Trophoblast cell (in vitro differentiated cells and primary cell): ENCODE measurements around the gene AOPEP.

Source experiments
- DNase-seq, 2 donors: peaks; one replicate each; pipeline ENCODE4 v3.0.0-alpha.2; 2016
- H2AFZ ChIP-seq: 2 replicates; pipeline ENCODE4 v1.6.1; 2013; ENCODE audit warnings: low read length, moderate library complexity, mild to moderate bottlenecking; ENCODE audit not compliant: insufficient read depth, poor library complexity
- H2AK5ac ChIP-seq: 2 replicates; pipeline ENCODE4 v1.6.1; 2013; ENCODE audit warnings: mild to moderate bottlenecking, low read length
- H2BK120ac ChIP-seq: 2 replicates; pipeline ENCODE4 v1.6.1; 2013; ENCODE audit warnings: low read length, mild to moderate bottlenecking, moderate library complexity; ENCODE audit not compliant: insufficient read depth, poor library complexity
- H2BK12ac ChIP-seq: 2 replicates; pipeline ENCODE4 v1.6.1; 2013; ENCODE audit warnings: mild to moderate bottlenecking, low read length, moderate library complexity
- H2BK5ac ChIP-seq: 2 replicates; pipeline ENCODE4 v1.6.1; 2013; ENCODE audit warnings: low read length, low read depth, moderate library complexity, mild to moderate bottlenecking; ENCODE audit not compliant: poor library complexity
- H3K14ac ChIP-seq: 2 replicates; pipeline ENCODE4 v1.6.1; 2013; ENCODE audit warnings: mild to moderate bottlenecking, low read length
- H3K18ac ChIP-seq: 2 replicates; pipeline ENCODE4 v1.6.1; 2013; ENCODE audit warnings: mild to moderate bottlenecking, low read length
- H3K23ac ChIP-seq: 2 replicates; pipeline ENCODE4 v1.6.1; 2013; ENCODE audit warnings: low read length
- H3K27ac ChIP-seq: 2 replicates; pipeline ENCODE4 v1.5.1; 2013; ENCODE audit warnings: low read depth, mild to moderate bottlenecking, inconsistent platforms, low read length, moderate library complexity
- H3K27me3 ChIP-seq: 2 replicates; pipeline ENCODE4 v1.6.1; 2013; ENCODE audit warnings: inconsistent platforms, mild to moderate bottlenecking, low read length, moderate library complexity; ENCODE audit not compliant: insufficient read depth
- H3K36me3 ChIP-seq, 2 experiments: 1 replicate in 1 of 2; 2 replicates in 1 of 2; pipeline ENCODE4 v1.6.1; 2013; ENCODE audit warnings: low read length in 2 of 2, mild to moderate bottlenecking in 2 of 2, moderate library complexity in 1 of 2; ENCODE audit not compliant: insufficient read depth in 2 of 2, control insufficient read depth in 1 of 2
- H3K4ac ChIP-seq: 2 replicates; pipeline ENCODE4 v1.6.1; 2013; ENCODE audit warnings: low read depth, mild to moderate bottlenecking, low read length, moderate library complexity
- H3K4me1 ChIP-seq, 2 experiments: 1 replicate in 1 of 2; 2 replicates in 1 of 2; pipeline ENCODE4 v1.6.1; 2013; ENCODE audit warnings: low read length in 2 of 2, mild to moderate bottlenecking in 2 of 2, moderate library complexity in 1 of 2; ENCODE audit not compliant: insufficient read depth in 2 of 2, control insufficient read depth in 1 of 2
- H3K4me2 ChIP-seq: 2 replicates; pipeline ENCODE4 v1.6.1; 2013; ENCODE audit warnings: inconsistent platforms, mild to moderate bottlenecking, low read length, moderate library complexity
- H3K4me3 ChIP-seq: 2 replicates; pipeline ENCODE4 v1.5.1; 2013; ENCODE audit warnings: mild to moderate bottlenecking, low read depth, low read length, inconsistent platforms
- H3K79me1 ChIP-seq: one replicate; pipeline ENCODE4 v1.6.1; 2013; ENCODE audit warnings: low read length
- H3K79me2 ChIP-seq: 2 replicates; pipeline ENCODE4 v1.6.1; 2013; ENCODE audit warnings: low read length, mild to moderate bottlenecking; ENCODE audit not compliant: control insufficient read depth, insufficient read depth, poor library complexity
- H3K9ac ChIP-seq: 2 replicates; pipeline ENCODE4 v1.6.1; 2013; ENCODE audit warnings: mild to moderate bottlenecking, low read length
- H3K9me3 ChIP-seq: 2 replicates; pipeline ENCODE4 v1.6.1; 2013; ENCODE audit warnings: low read depth, mild to moderate bottlenecking, control low read depth, inconsistent platforms, low read length; ENCODE audit not compliant: insufficient read depth
- H4K12ac ChIP-seq: 2 replicates; pipeline ENCODE4 v1.6.1; 2013; ENCODE audit warnings: low read depth, mild to moderate bottlenecking, low read length, moderate library complexity
- H4K8ac ChIP-seq: 2 replicates; pipeline ENCODE4 v1.6.1; 2013; ENCODE audit warnings: low read depth, mild to moderate bottlenecking, low read length, moderate library complexity
- H4K91ac ChIP-seq: one replicate; pipeline ENCODE4 v1.6.1; 2013; ENCODE audit warnings: low read depth, mild to moderate bottlenecking, low read length, moderate library complexity
- WGBS: extraction: QIAGEN DNeasy Blood & Tissue Kit; methylation state at CpG from one replicate; pipeline ENCODE4 v1.1.7; 2013; ENCODE audit warnings: missing lambda C conversion rate; ENCODE audit not compliant: insufficient read length, insufficient coverage; ENCODE audit errors: extremely low coverage; 5-methylcytosine and 5-hydroxymethylcytosine counted together

The AOPEP gene

DNA sequence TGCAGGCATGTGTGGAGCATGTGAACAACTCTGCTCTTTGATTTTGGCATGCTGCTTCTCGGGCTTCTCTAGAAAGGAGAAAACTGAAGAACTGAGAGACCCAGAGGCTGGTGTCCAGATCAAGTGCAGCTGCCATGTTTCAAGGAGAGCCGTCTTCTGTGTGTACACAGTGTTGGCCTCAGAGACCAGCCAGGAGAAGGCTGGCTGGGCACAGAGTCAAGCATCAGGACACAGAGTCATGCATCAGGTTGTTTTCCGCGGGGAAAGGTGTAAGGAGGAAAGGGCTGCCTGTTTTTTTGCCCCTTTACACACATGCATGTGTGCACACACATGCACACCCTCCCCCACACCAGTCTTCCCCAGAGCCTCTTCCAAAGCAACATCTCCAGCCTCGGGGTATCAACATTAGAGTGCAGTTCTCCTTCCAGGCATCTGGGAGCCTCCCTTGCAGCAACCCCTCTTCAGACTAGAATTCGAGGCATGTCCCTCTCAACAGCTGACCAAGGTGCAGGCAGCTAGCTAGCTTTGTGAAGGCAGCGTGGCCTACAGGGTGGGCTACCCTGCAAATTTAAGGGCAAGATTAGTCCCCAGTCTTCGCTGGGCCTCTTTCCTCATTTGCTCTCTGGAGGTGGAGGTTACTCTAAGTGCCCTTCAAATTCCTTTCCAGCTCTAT lies 180.9 kb downstream of the AOPEP start:
- Histone ChIP-seq H2AK5ac (peak overlapping the region; percentile 11), H4K91ac (peak overlapping the region; percentile 37), H3K79me2 (no peaks in the 10 kb centered on the region), H3K36me3 (no peaks in the 10 kb centered on the region), H3K27ac (no peak overlapping the region), H3K4me1 (peaks cover 17 to 33% of the 10 kb centered on the region in 2 experiments), H3K18ac (no peak overlapping the region), H2BK120ac (no peak overlapping the region), H2AFZ (no peak overlapping the region), H3K4me2 (no peak overlapping the region), H3K27me3 (no peaks in the 10 kb centered on the region), H4K8ac (no peak overlapping the region), H3K4me3 (no peak overlapping the region), H3K9me3 (no peaks in the 10 kb centered on the region), H3K4ac (no peak overlapping the region), H4K12ac (no peak overlapping the region), H3K14ac (peak overlapping the region; percentile 12), H3K23ac (no peak overlapping the region), H2BK12ac (peak overlapping the region; percentile 55), H2BK5ac (no peak overlapping the region), H3K79me1 (peaks cover 14% of the 10 kb centered on the region), H3K9ac (no peak overlapping the region)
- no peak for DNase-seq
- no CpG with 5 or more reads among the region's 8 CpGs for WGBS

DNA sequence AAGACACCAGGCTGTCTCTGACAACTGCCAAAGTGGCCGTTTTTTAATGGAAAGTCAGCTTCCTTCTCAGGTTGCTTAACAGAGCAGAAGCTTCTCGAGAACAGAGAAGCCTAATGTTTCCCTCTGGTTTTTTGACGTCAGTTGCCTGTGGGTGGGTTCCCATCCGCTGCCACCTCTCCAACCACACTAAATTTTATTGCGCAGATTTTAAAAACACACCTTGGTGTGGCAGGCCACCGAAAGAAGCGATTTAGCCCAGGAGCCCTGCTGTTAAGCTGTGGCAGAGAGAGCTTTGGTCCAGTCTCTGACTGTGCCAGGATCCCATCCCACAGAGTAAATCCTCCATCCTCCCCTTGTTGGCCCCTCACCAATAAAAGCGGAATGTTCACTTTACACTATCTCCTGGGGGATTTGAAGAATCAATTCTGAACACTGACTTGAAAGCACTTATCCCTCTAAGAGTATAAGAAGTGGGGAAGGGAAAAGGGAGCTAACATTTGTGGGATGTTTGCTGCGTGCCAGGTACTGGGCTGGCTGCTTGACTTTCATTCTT lies 181.6 kb downstream of the AOPEP start:
- Histone ChIP-seq H3K27ac (no peak overlapping the region), H3K9ac (no peak overlapping the region)
- WGBS, result no CpG with 5 or more reads among the region's 9 CpGs

DNA sequence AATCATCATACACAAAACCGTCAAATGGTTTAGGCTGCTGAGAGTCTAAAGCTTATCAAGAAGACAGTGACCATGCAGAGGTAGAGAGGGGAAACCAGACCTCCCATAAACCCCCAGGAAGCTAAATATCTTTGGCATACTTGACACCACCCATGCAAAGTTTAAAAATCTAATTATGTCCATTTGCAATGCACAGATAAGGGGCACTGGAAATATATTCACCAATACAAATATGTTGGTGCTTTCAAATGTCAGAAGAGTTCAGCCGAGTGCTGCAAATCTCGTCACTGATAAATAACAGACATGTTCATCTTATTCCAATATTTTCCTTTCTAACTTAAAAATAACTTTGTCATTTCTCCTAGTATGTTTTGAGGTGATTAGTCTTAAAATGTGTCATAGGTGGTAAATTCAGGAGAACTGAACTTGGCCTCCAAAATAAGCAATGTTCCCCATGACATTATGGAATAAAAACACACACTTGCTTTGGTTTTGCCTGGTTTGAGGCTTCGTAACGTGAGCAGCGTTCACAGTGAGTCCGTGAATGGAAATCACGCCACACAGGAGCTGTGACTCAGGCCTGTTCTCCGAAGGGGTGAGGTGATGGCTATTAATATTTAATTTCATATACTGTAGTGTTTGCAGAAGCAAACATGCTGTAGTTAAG lies 182.2 kb downstream of the AOPEP start:
- Histone ChIP-seq H3K9me3 (peaks cover 1% of the 10 kb centered on the region), H3K36me3 (no peaks in the 10 kb centered on the region), H2BK12ac (no peak overlapping the region), H3K4me2 (no peak overlapping the region), H3K4me3 (no peak overlapping the region), H3K27ac (no peak overlapping the region), H3K4ac (no peak overlapping the region), H3K14ac (no peak overlapping the region), H2BK5ac (no peak overlapping the region), H3K23ac (no peak overlapping the region), H2AK5ac (no peak overlapping the region), H3K27me3 (no peaks in the 10 kb centered on the region), H2BK120ac (no peak overlapping the region), H3K79me1 (peaks cover 20% of the 10 kb centered on the region), H4K8ac (no peak overlapping the region), H3K9ac (no peak overlapping the region), H3K18ac (no peak overlapping the region), H3K4me1 (peaks cover 22 to 38% of the 10 kb centered on the region in 2 experiments), H3K79me2 (peaks cover 2% of the 10 kb centered on the region), H4K91ac (no peak overlapping the region), H4K12ac (no peak overlapping the region), H2AFZ (no peak overlapping the region)
- no peak for DNase-seq
- no CpG with 5 or more reads among the region's 9 CpGs for WGBS

More for the DNA sequence above, 181.6 kb downstream of the AOPEP start:
- Histone ChIP-seq H2BK120ac (no peak overlapping the region), H2BK5ac (no peak overlapping the region), H3K36me3 (no peaks in the 10 kb centered on the region), H3K4me1 (peaks cover 22 to 38% of the 10 kb centered on the region in 2 experiments), H3K4me2 (no peak overlapping the region), H3K4ac (no peak overlapping the region), H3K18ac (no peak overlapping the region), H3K79me1 (peaks cover 20% of the 10 kb centered on the region), H3K9me3 (peaks cover 1% of the 10 kb centered on the region), H4K8ac (no peak overlapping the region), H2AK5ac (no peak overlapping the region), H3K79me2 (peaks cover 2% of the 10 kb centered on the region), H4K12ac (no peak overlapping the region), H3K23ac (no peak overlapping the region), H2BK12ac (no peak overlapping the region), H3K14ac (no peak overlapping the region), H4K91ac (no peak overlapping the region), H3K4me3 (no peak overlapping the region), H3K27me3 (no peaks in the 10 kb centered on the region), H2AFZ (no peak overlapping the region)
- no peak for DNase-seq

DNA sequence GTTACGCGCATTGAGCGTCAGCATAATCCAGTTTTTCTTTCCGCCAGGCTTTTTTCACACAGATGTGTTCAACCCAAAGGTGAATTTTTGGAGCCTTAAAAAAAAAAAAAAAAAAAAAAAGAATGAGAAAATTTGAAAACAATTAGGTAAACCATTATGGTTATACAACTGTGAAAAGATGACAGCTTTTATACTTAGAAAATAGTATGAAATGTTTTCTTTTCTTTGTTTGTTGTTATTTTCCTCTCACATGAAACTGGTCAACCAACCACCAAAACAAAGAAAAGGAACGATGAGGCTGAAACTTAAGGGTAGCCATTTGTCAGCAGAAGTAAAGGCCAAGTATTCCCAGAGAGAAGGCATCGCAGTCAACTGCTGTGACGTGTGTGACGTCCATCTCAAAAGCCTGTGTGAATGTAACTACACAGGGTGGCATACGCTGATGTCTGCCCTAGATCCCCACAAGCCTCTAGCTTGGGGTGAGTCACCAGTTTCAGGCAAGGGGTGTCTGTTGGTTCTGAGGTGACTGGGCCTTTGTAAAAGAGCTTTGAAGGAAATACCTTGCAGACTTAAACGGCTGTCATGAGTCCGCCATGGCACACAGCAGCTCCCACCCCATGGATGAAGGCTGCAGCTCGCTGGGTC lies 182.9 kb downstream of the AOPEP start:
- Histone ChIP-seq H3K79me2 (peaks cover 2% of the 10 kb centered on the region), H2BK120ac (no peak overlapping the region), H3K23ac (no peak overlapping the region), H3K14ac (no peak overlapping the region), H2AK5ac (no peak overlapping the region), H4K8ac (no peak overlapping the region), H3K9me3 (peaks cover 1% of the 10 kb centered on the region), H3K18ac (no peak overlapping the region), H4K12ac (no peak overlapping the region), H3K4me3 (no peak overlapping the region), H3K4me2 (no peak overlapping the region), H3K4ac (no peak overlapping the region), H4K91ac (peak overlapping the region; percentile 30), H3K27me3 (no peaks in the 10 kb centered on the region), H3K27ac (no peak overlapping the region), H2BK12ac (peak overlapping the region; percentile 52), H2AFZ (no peak overlapping the region), H3K4me1 (peaks cover 22 to 38% of the 10 kb centered on the region in 2 experiments), H3K79me1 (peaks cover 20% of the 10 kb centered on the region), H2BK5ac (no peak overlapping the region), H3K36me3 (no peaks in the 10 kb centered on the region), H3K9ac (no peak overlapping the region)
- WGBS, result no CpG with 5 or more reads among the region's 12 CpGs
- DNase-seq, result no peak
